ENCODE measurements around the gene PRAMEF12. TPM values are rescaled to one million over a fixed set of nuclear protein-coding genes. Genes with fewer than 3 reads are reported as not detected.

PRAMEF12 gene
- total RNA-seq, 1 donor from 2014 or later = not detected

Other genes starting within 250 kb of the PRAMEF12 start
- 13.0 TPM for gene DHRS3, start 155.5 kb upstream of the PRAMEF12 start, total RNA-seq
- gene AADACL4, start 129.7 kb upstream of the PRAMEF12 start, total RNA-seq = not detected
- not detected for gene AADACL3, start 57.6 kb upstream of the PRAMEF12 start, total RNA-seq
- gene CFAP107, start 27.5 kb upstream of the PRAMEF12 start, total RNA-seq = under 0.01 TPM
- not detected for gene PRAMEF1, start 17.7 kb downstream of the PRAMEF12 start, total RNA-seq
- not detected for gene PRAMEF11, start 57.7 kb downstream of the PRAMEF12 start, total RNA-seq
- not detected for gene HNRNPCL1, start 75.0 kb downstream of the PRAMEF12 start, total RNA-seq
- not detected for gene PRAMEF2, start 83.3 kb downstream of the PRAMEF12 start, total RNA-seq
- gene PRAMEF4, start 112.5 kb downstream of the PRAMEF12 start, total RNA-seq = not detected
- gene PRAMEF10, start 124.5 kb downstream of the PRAMEF12 start, total RNA-seq = not detected
- gene PRAMEF7, start 142.9 kb downstream of the PRAMEF12 start, total RNA-seq = not detected
- gene PRAMEF6, start 173.8 kb downstream of the PRAMEF12 start, total RNA-seq = not detected

All from frontal cortex (tissue), 1 donor.